Ovary (tissue), 3 donors: Measurements from ENCODE around the gene KRTAP10-9.

ENCODE experiments used
- CTCF ChIP-seq, 3 donors: fragments of 450-650 bp in 2 of 3; fragments of 200-600 bp in 1 of 3; IDR thresholded peaks; one replicate each; pipeline versions ENCODE4 v1.5.1 to v1.8.0; 2016 to 2022; ENCODE audit warnings: antibody characterized with exemption in 3 of 3, mild to moderate bottlenecking in 1 of 3
- POLR2A ChIP-seq: fragments of 450-650 bp; IDR thresholded peaks from one replicate; pipeline ENCODE4 v1.6.1; 2017; ENCODE audit warnings: antibody characterized with exemption, mild to moderate bottlenecking, moderate library complexity
- donor health status: DM: no; HTN: no; CAD: no.

DNA sequence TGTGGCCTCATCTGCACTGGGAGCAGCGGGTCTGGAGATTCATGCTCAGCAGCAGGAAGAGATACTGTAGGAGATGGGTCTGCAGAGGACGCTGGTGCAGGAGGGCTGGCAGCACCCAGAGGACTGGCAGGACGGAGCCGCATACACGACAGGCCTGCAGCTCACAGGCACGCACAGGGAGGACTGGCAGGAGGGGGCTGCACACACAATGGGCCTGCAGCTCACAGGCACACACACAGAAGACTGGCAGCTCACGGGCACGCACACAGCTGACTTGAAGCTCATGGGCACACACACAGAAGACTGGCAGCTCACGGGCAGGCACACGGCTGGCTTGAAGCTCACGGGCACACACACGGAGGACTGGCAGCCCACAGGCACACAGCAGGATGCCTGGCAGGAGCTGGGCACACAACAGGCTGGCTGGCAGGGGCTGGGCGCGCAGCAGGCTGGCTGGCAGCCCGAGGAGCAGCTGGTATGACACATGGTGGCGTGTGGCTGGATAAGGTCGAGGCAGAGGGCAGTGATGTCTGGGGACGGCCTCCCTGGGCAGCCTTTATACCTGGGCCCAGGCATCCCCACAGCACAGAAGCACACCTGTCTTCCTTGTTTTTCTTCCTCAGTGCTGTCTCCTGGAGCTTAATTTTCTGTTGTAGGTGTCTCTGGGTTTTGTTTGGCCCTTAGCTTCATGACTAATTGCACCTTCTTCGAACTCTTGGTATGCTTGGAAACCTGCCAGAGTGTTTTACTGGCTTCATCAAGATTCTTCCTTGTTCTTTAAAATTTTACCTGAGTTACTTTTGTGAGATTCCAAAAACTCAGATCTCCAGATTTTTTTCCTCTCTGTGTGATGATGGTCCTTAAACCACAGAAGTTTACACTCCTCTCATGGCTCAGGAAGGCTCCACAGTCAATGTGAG lies 39.8 kb downstream of the KRTAP10-9 start, which contains the start of gene KRTAP12-2:
- TF ChIP-seq CTCF (IDR thresholded peaks at IDR 0.05) (no peak), POLR2A (no peak)
